GM12872 (cell line): ENCODE data around the gene BBS9.

Experiments
- CTCF ChIP-seq: IDR thresholded peaks from 3 replicates; pipeline ENCODE4 v1.5.1; 2011; ENCODE audit warnings: low read depth, mild to moderate bottlenecking, low read length, moderate library complexity; ENCODE audit not compliant: insufficient read depth

Gene BBS9

DNA sequence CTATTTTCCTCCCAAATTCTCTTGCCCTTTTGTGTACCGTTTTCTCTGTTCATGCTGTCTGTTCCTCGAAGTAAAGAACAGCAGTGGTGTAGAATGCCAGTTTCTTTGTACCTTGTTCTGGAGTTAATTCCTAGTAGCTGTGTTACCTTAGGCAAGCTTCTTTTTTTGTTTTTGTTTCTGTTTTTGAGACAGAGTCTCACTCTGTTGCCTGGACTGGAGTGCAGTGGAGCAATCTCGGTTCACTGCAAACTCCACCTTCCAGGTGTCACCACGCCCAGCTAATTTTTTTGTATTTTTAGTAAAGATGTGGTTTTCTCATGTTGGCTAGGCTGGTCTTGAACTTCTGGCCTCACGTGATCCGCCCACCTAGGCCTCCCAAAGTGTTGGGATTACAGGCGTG is 221.2 kb downstream of the BBS9 start:
- no peak for TF ChIP-seq CTCF

- no peak for TF ChIP-seq CTCF
Observed at GRCh38 chr7:33351709-33352108, 222.3 kb downstream of the BBS9 start.

DNA sequence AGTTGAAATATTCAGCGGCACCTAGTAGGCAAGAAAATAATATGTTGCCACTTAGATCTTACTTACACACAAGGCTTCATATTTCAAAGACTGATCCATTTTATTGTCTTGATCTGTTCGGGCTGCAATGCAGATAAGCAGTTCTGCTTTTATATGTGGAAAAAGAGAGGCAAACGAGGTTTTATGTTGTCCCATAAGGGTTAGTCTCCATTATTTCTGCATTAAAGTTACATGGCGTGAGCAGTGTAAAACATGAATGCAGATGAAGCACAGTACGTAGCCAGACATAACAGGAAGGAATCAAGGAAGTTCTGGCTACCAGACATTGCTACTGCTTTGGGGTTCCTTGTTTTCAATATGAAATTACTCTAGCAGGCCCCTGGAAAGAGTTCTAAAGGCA is 224.8 kb downstream of the BBS9 start:
- no peak for TF ChIP-seq CTCF

- TF ChIP-seq CTCF, result no peak
Observed at GRCh38 chr7:33355386-33355785, 226.0 kb downstream of the BBS9 start.

DNA sequence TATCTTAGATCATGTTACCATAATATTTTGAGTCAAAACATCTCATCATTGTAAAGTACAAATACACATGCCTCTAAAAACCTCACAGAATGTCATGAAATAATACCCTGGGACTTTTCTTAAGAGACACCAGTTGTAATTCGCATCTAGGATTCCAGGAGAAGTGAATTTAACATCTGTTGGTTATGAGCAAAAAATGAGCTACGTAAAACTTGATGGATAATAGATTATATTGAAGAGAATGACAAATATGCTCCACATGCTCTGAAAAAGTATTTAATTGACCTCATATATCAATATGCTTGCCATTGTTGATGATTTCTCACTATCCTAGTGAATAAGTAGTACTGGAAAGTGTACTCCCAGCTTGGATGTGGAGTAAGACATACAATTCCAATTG is 227.0 kb downstream of the BBS9 start:
- TF ChIP-seq CTCF, result no peak

- no peak for TF ChIP-seq CTCF
Observed at GRCh38 chr7:33357846-33358245, 228.5 kb downstream of the BBS9 start.

- TF ChIP-seq CTCF, result no peak
Observed at GRCh38 chr7:33369888-33370287, 240.5 kb downstream of the BBS9 start.

GRCh38 chr7:33373195-33373594 is 243.8 kb downstream of the BBS9 start:
- no peak for TF ChIP-seq CTCF
